ENCODE measurements around the gene STARD13.

STARD13 gene

GRCh38 chr13:33090755-33091414 lies 194.7 kb downstream of the STARD13 start:
- H3K27ac ChIP-seq (ENCODE audit: low read depth, low read length), result no peak overlapping the region
- no peaks in the 10 kb centered on the region for H3K27me3 ChIP-seq (ENCODE audit: control insufficient read depth, insufficient read depth, low read length)
- no peak overlapping the region for H3K4me3 ChIP-seq (ENCODE audit: low read depth, low read length)
- no peak overlapping the region for H3K9ac ChIP-seq (ENCODE audit: low read depth, low read length)
- H3K4me1 ChIP-seq (ENCODE audit: control insufficient read depth, insufficient read depth, low read length), result peaks cover 17% of the 10 kb centered on the region
- peaks cover 2% of the 10 kb centered on the region; the same call in 1 of the 2 replicates for H3K9me3 ChIP-seq (ENCODE audit: control insufficient read depth, insufficient read depth, low read length)
- no peaks in the 10 kb centered on the region for H3K36me3 ChIP-seq (ENCODE audit: control insufficient read depth, insufficient read depth, low read length)

- Histone ChIP-seq H3K36me3 (ENCODE audit: control insufficient read depth, insufficient read depth, low read length) (no peaks in the 10 kb centered on the region), H3K27ac (ENCODE audit: low read depth, low read length) (no peak overlapping the region), H3K9me3 (ENCODE audit: control insufficient read depth, insufficient read depth, low read length) (peaks cover under 1% of the 10 kb centered on the region; the same call in 1 of the 2 replicates), H3K27me3 (ENCODE audit: control insufficient read depth, insufficient read depth, low read length) (no peaks in the 10 kb centered on the region), H3K9ac (ENCODE audit: low read depth, low read length) (no peak overlapping the region), H3K4me3 (ENCODE audit: low read depth, low read length) (no peak overlapping the region), H3K4me1 (ENCODE audit: control insufficient read depth, insufficient read depth, low read length) (peaks cover 17% of the 10 kb centered on the region)
Observed at GRCh38 chr13:33089311-33089710, 196.2 kb downstream of the STARD13 start.

GRCh38 chr13:33087790-33088189 lies 197.8 kb downstream of the STARD13 start:
- peaks cover 17% of the 10 kb centered on the region for H3K4me1 ChIP-seq (ENCODE audit: control insufficient read depth, insufficient read depth, low read length)
- no peaks in the 10 kb centered on the region for H3K9me3 ChIP-seq (ENCODE audit: control insufficient read depth, insufficient read depth, low read length)
- no peaks in the 10 kb centered on the region for H3K27me3 ChIP-seq (ENCODE audit: control insufficient read depth, insufficient read depth, low read length)
- H3K27ac ChIP-seq (ENCODE audit: low read depth, low read length), result no peak overlapping the region
- no peak overlapping the region for H3K4me3 ChIP-seq (ENCODE audit: low read depth, low read length)
- no peaks in the 10 kb centered on the region for H3K36me3 ChIP-seq (ENCODE audit: control insufficient read depth, insufficient read depth, low read length)
- no peak overlapping the region for H3K9ac ChIP-seq (ENCODE audit: low read depth, low read length)

GRCh38 chr13:33087091-33087490 lies 198.5 kb downstream of the STARD13 start:
- Histone ChIP-seq H3K9me3 (ENCODE audit: control insufficient read depth, insufficient read depth, low read length) (no peaks in the 10 kb centered on the region), H3K4me3 (ENCODE audit: low read depth, low read length) (no peak overlapping the region), H3K9ac (ENCODE audit: low read depth, low read length) (no peak overlapping the region), H3K27ac (ENCODE audit: low read depth, low read length) (no peak overlapping the region), H3K36me3 (ENCODE audit: control insufficient read depth, insufficient read depth, low read length) (no peaks in the 10 kb centered on the region), H3K4me1 (ENCODE audit: control insufficient read depth, insufficient read depth, low read length) (peaks cover 10% of the 10 kb centered on the region), H3K27me3 (ENCODE audit: control insufficient read depth, insufficient read depth, low read length) (no peaks in the 10 kb centered on the region)

DNA sequence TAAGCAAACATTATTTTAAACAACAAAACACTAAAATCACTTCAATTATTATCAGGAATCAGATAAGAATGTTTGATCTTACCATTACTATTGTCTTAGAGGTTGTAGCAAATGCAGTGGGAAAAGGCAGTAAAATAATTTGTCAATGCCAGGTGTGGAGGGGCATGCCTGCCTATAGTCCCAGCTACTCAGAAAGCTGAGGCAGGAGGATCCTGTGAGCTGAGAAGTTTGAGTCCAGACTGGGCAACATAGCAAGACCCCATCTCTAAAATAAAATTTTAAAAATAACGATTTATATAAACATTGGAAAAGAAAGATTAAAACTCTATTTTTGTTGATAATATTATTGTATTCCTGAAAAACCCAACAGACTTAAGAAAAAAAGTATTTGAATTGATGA lies 202.5 kb downstream of the STARD13 start:
- no peaks in the 10 kb centered on the region for H3K27me3 ChIP-seq (ENCODE audit: control insufficient read depth, insufficient read depth, low read length)
- H3K36me3 ChIP-seq (ENCODE audit: control insufficient read depth, insufficient read depth, low read length), result no peaks in the 10 kb centered on the region
- H3K9me3 ChIP-seq (ENCODE audit: control insufficient read depth, insufficient read depth, low read length), result no peaks in the 10 kb centered on the region
- no peak overlapping the region for H3K27ac ChIP-seq (ENCODE audit: low read depth, low read length)
- H3K9ac ChIP-seq (ENCODE audit: low read depth, low read length), result no peak overlapping the region
- no peak overlapping the region for H3K4me3 ChIP-seq (ENCODE audit: low read depth, low read length)
- no peaks in the 10 kb centered on the region for H3K4me1 ChIP-seq (ENCODE audit: control insufficient read depth, insufficient read depth, low read length)

DNA sequence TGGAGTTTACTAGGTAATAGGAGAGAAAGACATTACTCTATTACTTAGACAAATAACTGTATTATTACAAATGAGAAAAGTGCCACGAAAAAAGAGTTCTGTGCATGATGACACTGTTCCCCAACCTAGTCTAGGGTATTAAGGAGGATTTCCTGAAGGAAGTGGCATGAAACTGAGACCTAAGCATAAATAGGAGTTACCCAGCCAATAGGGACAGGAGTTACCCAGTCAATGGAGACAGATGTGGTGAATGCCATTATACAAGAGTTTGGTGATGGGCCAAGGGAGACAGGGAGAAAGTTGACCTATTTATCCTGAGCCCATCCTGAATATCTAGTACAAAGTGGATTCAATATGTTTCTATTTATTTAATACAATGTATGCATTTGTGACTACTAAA lies 203.9 kb downstream of the STARD13 start:
- no peak overlapping the region for H3K4me3 ChIP-seq (ENCODE audit: low read depth, low read length)
- H3K27me3 ChIP-seq (ENCODE audit: control insufficient read depth, insufficient read depth, low read length), result no peaks in the 10 kb centered on the region
- no peaks in the 10 kb centered on the region for H3K9me3 ChIP-seq (ENCODE audit: control insufficient read depth, insufficient read depth, low read length)
- H3K27ac ChIP-seq (ENCODE audit: low read depth, low read length), result no peak overlapping the region
- no peaks in the 10 kb centered on the region for H3K4me1 ChIP-seq (ENCODE audit: control insufficient read depth, insufficient read depth, low read length)
- H3K36me3 ChIP-seq (ENCODE audit: control insufficient read depth, insufficient read depth, low read length), result no peaks in the 10 kb centered on the region
- H3K9ac ChIP-seq (ENCODE audit: low read depth, low read length), result no peak overlapping the region

GRCh38 chr13:33080972-33081590 lies 204.5 kb downstream of the STARD13 start:
- Histone ChIP-seq H3K27ac (ENCODE audit: low read depth, low read length) (no peak overlapping the region), H3K4me3 (ENCODE audit: low read depth, low read length) (no peak overlapping the region), H3K9ac (ENCODE audit: low read depth, low read length) (no peak overlapping the region), H3K36me3 (ENCODE audit: control insufficient read depth, insufficient read depth, low read length) (no peaks in the 10 kb centered on the region), H3K27me3 (ENCODE audit: control insufficient read depth, insufficient read depth, low read length) (no peaks in the 10 kb centered on the region), H3K4me1 (ENCODE audit: control insufficient read depth, insufficient read depth, low read length) (no peaks in the 10 kb centered on the region), H3K9me3 (ENCODE audit: control insufficient read depth, insufficient read depth, low read length) (no peaks in the 10 kb centered on the region)

DNA sequence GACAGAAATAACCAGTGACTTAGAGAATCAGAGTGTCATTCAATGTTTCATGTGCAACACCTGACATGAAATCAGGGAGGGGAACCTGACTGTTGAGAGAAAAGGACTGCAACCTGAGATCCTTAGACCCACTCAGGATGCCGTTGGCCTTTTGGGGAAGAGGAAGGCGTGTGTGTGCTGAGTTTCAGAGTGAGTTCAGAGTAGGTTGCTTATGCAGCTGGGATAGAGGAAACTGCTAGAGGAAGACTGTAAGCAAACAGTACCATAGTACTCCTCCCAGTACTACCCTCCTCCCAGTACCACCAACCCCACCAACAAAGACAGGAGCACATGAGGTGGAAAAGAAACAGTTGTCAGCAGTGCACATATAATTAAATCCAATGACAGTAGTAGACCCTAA lies 205.6 kb downstream of the STARD13 start:
- Histone ChIP-seq H3K4me1 (ENCODE audit: control insufficient read depth, insufficient read depth, low read length) (no peaks in the 10 kb centered on the region), H3K27me3 (ENCODE audit: control insufficient read depth, insufficient read depth, low read length) (no peaks in the 10 kb centered on the region), H3K9me3 (ENCODE audit: control insufficient read depth, insufficient read depth, low read length) (no peaks in the 10 kb centered on the region), H3K27ac (ENCODE audit: low read depth, low read length) (no peak overlapping the region), H3K4me3 (ENCODE audit: low read depth, low read length) (no peak overlapping the region), H3K36me3 (ENCODE audit: control insufficient read depth, insufficient read depth, low read length) (no peaks in the 10 kb centered on the region), H3K9ac (ENCODE audit: low read depth, low read length) (no peak overlapping the region)

DNA sequence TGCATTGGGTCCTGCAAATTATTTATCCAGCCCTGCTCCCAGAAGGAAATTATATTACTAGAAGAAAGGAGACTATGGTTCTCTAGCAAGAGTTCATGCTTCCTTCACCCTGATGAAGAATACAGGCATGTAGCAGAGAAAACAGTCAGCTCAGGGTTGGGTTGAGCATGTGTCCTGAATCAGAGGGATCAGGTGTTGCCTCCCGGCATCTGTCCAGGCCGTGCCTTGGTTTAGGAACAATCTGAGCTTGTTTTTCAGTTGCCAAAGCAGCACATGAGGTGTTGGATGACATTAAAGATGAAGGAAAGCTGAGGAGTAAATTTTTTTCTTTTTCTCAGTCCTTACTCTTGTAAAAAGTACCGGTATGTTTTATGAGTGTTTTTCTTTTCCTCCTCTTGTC lies 207.3 kb downstream of the STARD13 start:
- no peaks in the 10 kb centered on the region for H3K9me3 ChIP-seq (ENCODE audit: control insufficient read depth, insufficient read depth, low read length)
- no peak overlapping the region for H3K27ac ChIP-seq (ENCODE audit: low read depth, low read length)
- no peaks in the 10 kb centered on the region for H3K27me3 ChIP-seq (ENCODE audit: control insufficient read depth, insufficient read depth, low read length)
- H3K4me1 ChIP-seq (ENCODE audit: control insufficient read depth, insufficient read depth, low read length), result no peaks in the 10 kb centered on the region
- H3K36me3 ChIP-seq (ENCODE audit: control insufficient read depth, insufficient read depth, low read length), result no peaks in the 10 kb centered on the region
- H3K4me3 ChIP-seq (ENCODE audit: low read depth, low read length), result no peak overlapping the region
- H3K9ac ChIP-seq (ENCODE audit: low read depth, low read length), result no peak overlapping the region

DNA sequence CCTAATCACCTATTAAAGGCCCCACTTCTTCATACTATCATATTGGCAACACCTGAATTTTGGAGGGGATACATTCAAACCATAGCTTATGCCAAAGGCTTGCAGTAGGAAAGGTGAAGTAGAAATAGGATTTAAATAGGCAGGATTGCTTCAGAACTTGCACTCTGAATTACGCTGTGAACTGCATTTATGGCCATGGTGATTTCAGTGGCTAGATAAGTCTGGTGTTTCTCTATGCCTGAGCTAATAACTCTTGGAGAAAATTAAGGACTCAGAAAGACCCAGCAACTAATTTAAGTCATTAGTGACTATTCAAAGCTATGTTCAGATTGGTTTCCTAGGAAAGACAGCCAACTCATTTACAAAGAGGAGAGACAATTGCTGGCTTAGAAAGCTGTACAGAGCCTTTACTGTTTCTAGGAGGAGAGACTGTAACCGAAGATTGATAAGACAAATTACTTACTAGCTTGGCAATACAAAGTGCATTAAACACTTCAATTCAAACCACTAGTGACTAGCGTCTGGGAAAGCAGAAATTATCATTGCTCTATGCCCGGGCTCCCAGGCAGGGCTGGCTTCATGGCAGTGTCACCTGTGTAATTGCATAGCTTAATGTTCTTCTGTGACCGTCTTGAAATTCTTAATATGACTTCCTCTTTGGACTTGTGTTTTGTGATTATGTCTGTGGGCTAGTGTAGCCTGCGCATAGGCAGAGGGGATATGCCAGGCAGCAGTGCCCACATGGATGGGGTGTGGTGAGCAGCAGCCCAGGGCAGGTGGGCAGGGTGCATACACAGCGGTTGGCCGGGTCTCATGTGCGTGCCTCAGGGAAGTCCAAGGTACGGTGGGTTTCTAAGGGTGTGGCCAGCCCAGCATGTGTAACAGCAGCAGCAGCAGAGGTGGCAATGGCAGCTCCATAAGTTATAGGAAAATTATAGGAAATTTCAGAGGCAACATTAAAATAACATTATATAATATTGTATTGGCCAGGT lies 209.3 kb downstream of the STARD13 start:
- no peak overlapping the region for H3K9ac ChIP-seq (ENCODE audit: low read depth, low read length)
- H3K4me3 ChIP-seq (ENCODE audit: low read depth, low read length), result no peak overlapping the region
- H3K4me1 ChIP-seq (ENCODE audit: control insufficient read depth, insufficient read depth, low read length), result peaks cover 14% of the 10 kb centered on the region
- no peak overlapping the region for H3K27ac ChIP-seq (ENCODE audit: low read depth, low read length)
- H3K27me3 ChIP-seq (ENCODE audit: control insufficient read depth, insufficient read depth, low read length), result no peaks in the 10 kb centered on the region
- H3K9me3 ChIP-seq (ENCODE audit: control insufficient read depth, insufficient read depth, low read length), result no peaks in the 10 kb centered on the region
- no peaks in the 10 kb centered on the region for H3K36me3 ChIP-seq (ENCODE audit: control insufficient read depth, insufficient read depth, low read length)

DNA sequence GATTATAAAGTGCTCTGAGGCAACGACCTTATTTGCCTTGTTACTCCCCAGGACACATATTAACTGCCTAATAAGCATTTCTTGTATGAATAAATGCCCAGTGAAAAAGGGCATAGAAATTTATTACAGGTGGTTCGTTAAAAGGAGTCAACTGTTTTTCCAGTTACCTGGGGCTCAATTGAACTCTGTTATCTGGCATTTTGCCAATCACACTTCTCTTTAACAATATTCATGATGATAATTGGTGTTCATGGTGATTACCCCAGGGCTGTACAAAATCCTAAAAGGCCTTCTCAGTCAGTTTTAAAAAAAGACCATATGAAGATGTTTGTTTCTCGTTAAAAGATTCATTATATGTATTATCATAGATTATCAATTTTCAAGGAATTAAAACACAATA lies 212.2 kb downstream of the STARD13 start:
- Histone ChIP-seq H3K27ac (ENCODE audit: low read depth, low read length) (no peak overlapping the region), H3K9me3 (ENCODE audit: control insufficient read depth, insufficient read depth, low read length) (no peaks in the 10 kb centered on the region), H3K27me3 (ENCODE audit: control insufficient read depth, insufficient read depth, low read length) (no peaks in the 10 kb centered on the region), H3K9ac (ENCODE audit: low read depth, low read length) (no peak overlapping the region), H3K36me3 (ENCODE audit: control insufficient read depth, insufficient read depth, low read length) (no peaks in the 10 kb centered on the region), H3K4me3 (ENCODE audit: low read depth, low read length) (no peak overlapping the region), H3K4me1 (ENCODE audit: control insufficient read depth, insufficient read depth, low read length) (peaks cover 18% of the 10 kb centered on the region)
